ENCODE data around the gene A3GALT2.

A3GALT2 gene

DNA sequence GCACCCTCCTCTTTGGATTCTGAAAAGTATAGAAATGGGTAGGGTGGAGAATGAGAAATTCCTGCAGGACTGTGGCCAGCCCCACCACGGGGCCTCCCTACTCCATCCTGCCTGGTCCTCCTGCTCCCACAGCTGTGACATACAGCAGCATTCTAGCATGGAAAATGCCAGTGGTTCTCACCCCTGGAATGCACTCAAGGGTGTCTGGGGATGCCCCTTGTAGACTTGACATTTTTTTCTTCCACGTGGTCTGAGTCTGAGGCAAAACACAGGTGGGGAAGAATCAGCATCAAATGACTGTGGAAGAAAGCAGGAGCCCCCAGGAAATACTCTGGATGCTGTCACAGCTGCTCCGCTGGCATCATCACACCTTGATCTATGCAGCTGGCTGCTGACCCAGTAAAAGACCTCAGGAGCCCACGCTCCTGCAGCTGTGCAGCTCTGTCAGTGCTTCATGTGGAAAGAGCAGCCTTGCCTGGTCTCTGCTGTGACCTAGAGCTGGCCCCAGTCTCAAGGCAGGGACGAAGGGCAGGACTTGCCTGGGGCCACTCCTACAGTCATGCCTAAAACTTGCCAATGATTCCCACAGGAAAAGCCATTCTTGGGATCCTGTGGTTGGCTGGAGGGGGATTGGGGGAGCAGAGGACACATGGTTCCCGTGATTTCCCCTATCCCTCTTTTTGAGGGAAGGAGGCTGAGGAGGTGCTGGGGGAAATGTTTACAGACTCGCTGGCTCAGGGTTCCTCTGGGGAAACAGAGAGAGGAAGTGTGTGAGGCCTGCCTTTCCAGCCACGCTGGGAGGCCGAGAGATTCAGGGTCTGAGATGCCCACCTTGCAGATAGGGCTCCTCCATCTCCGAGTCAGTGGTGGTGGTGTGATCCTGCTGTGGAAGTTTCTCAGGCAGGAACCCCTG, 10.8 kb upstream of the A3GALT2 start:
- TF ChIP-seq, protein P1, sequence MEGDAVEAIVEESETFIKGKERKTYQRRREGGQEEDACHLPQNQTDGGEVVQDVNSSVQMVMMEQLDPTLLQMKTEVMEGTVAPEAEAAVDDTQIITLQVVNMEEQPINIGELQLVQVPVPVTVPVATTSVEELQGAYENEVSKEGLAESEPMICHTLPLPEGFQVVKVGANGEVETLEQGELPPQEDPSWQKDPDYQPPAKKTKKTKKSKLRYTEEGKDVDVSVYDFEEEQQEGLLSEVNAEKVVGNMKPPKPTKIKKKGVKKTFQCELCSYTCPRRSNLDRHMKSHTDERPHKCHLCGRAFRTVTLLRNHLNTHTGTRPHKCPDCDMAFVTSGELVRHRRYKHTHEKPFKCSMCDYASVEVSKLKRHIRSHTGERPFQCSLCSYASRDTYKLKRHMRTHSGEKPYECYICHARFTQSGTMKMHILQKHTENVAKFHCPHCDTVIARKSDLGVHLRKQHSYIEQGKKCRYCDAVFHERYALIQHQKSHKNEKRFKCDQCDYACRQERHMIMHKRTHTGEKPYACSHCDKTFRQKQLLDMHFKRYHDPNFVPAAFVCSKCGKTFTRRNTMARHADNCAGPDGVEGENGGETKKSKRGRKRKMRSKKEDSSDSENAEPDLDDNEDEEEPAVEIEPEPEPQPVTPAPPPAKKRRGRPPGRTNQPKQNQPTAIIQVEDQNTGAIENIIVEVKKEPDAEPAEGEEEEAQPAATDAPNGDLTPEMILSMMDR (IDR thresholded peaks at IDR 0.05; ENCODE audit: insufficient read depth, low read length, poor library complexity, severe bottlenecking): no peak
- DNase-seq (ENCODE audit: extremely low read depth, insufficient read length): no peak
- H3K4me3 ChIP-seq (replicated peaks; ENCODE audit: low read depth, low read length): no peak overlapping the region
- no peaks in the 10 kb centered on the region for H3K27me3 ChIP-seq (replicated peaks; ENCODE audit: control insufficient read depth, insufficient read depth, low read length)
- peaks cover 18% of the 10 kb centered on the region for H3K36me3 ChIP-seq (ENCODE audit: control insufficient read depth, insufficient read depth, low read length)

DNA sequence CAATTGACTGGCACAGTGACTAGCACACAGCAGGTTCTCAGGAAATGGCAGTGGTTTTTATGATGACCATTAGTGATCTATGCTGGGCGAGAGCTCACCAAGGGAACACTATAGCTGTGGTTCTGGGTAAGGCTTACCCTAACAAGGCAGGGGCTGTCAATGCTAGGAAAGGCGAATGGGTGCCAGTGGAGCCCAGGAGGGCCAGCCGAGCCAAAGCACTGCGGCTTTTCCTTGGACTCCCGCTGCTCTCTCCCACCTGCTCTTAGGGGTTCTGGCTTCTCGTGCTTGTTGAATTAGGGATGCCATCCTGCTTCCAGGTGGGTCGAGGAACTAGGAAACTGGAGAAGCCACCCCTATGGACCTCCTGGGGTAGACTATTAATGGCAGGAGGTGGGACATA, 10.0 kb upstream of the A3GALT2 start:
- H3K27me3 ChIP-seq (replicated peaks; ENCODE audit: control insufficient read depth, insufficient read depth, low read length): no peaks in the 10 kb centered on the region
- no peak overlapping the region for H3K4me3 ChIP-seq (replicated peaks; ENCODE audit: low read depth, low read length)
- TF ChIP-seq, protein P1 (IDR thresholded peaks at IDR 0.05; ENCODE audit: insufficient read depth, low read length, poor library complexity, severe bottlenecking): no peak
- peaks cover 18% of the 10 kb centered on the region for H3K36me3 ChIP-seq (ENCODE audit: control insufficient read depth, insufficient read depth, low read length)
- no peak for DNase-seq (ENCODE audit: extremely low read depth, insufficient read length)

DNA sequence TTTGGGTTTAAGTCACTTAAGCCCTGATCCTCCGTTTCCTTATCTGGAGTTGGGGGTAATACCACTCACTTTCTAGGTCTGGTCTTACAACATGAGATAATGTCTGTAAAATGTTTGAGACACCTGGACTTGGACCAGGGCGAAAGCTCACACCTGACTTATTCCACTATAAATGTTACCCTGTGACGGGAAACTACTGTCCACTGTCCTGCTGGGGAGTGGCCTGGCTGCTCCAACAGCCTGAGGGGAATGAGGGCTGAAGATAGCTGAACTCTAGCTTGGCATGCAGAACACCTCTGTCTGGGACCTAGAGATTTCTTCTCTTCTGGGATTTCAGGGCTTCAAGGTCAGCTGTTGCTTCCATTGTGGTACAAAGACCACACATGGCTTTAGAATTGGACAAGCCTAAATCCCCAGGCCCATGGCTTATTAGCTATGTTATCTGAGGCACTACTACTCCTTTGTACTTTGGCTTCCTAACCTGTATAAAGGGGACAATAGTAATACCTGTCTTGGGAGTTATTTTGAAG, 9.5 kb upstream of the A3GALT2 start:
- H3K36me3 ChIP-seq (ENCODE audit: control insufficient read depth, insufficient read depth, low read length): peaks cover 18% of the 10 kb centered on the region
- H3K4me3 ChIP-seq (replicated peaks; ENCODE audit: low read depth, low read length): no peak overlapping the region
- no peak for DNase-seq (ENCODE audit: extremely low read depth, insufficient read length)
- TF ChIP-seq, protein P1 (IDR thresholded peaks at IDR 0.05; ENCODE audit: insufficient read depth, low read length, poor library complexity, severe bottlenecking): no peak
- no peaks in the 10 kb centered on the region for H3K27me3 ChIP-seq (replicated peaks; ENCODE audit: control insufficient read depth, insufficient read depth, low read length)

DNA sequence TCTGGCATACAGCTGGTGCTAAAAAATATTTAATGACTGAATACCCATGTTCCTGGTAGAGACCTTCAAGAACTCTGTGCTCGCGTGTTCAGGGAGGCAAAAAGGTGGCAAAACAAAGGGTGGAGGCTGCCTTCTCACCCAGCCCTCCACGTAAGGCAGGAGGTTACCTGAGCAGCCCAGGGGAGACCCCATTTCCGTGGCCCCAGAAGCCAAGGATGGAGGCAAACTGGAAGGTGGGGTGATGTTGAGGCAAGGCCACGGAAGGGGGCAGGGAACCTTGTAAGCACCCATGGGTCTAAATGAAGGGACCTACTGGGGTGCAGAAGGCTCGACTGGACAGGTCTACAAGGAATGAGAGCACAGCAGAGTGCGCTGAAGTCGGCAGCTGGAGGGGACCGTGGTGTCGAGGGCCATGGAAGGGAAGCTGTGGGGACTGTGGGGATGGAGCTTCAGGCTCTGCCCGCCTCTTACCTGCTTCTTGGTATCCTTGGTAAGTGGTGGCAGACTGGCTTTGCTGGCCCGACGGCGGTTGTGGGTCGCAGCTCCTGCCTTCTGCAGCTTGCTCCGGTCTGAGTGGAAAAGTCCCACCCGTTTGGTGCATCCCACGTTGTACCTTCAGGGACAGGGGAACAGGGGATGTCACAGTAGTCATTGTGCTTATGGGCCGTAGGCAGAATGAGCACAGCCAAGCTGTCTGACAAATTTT, 8.9 kb upstream of the A3GALT2 start:
- DNase-seq (ENCODE audit: extremely low read depth, insufficient read length): no peak
- Histone ChIP-seq H3K27me3 (replicated peaks; ENCODE audit: control insufficient read depth, insufficient read depth, low read length) (no peaks in the 10 kb centered on the region), H3K4me3 (replicated peaks; ENCODE audit: low read depth, low read length) (no peak overlapping the region), H3K36me3 (ENCODE audit: control insufficient read depth, insufficient read depth, low read length) (peaks cover 21% of the 10 kb centered on the region)
- TF ChIP-seq, protein P1 (IDR thresholded peaks at IDR 0.05; ENCODE audit: insufficient read depth, low read length, poor library complexity, severe bottlenecking): no peak

DNA sequence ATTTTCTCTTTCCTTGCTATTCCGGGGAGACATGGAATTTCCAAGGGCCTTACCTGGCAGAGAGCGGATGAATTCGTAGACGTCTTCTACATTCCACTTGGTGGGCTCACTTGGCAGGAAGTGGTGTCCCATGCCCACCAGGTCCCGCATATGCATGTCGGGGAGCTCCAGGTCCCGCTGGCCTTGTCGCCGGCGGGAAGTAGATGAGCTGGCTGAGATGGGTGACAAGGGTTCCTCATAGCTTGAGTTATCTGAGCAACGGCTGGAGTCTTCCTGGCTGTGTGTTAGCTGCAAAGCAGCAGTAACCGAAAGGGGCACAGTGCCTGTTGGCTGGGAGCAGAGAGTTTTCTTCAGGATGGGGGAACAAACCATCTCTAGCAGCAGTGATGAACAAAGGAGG, 7.9 kb upstream of the A3GALT2 start:
- Histone ChIP-seq H3K27me3 (replicated peaks; ENCODE audit: control insufficient read depth, insufficient read depth, low read length) (no peaks in the 10 kb centered on the region), H3K36me3 (ENCODE audit: control insufficient read depth, insufficient read depth, low read length) (peaks cover 22% of the 10 kb centered on the region), H3K4me3 (replicated peaks; ENCODE audit: low read depth, low read length) (no peak overlapping the region)
- TF ChIP-seq, protein P1 (IDR thresholded peaks at IDR 0.05; ENCODE audit: insufficient read depth, low read length, poor library complexity, severe bottlenecking): no peak
- DNase-seq (ENCODE audit: extremely low read depth, insufficient read length): no peak

Data from GM06990 (cell line).